ENCODE results near the gene ARHGAP18.

DNA sequence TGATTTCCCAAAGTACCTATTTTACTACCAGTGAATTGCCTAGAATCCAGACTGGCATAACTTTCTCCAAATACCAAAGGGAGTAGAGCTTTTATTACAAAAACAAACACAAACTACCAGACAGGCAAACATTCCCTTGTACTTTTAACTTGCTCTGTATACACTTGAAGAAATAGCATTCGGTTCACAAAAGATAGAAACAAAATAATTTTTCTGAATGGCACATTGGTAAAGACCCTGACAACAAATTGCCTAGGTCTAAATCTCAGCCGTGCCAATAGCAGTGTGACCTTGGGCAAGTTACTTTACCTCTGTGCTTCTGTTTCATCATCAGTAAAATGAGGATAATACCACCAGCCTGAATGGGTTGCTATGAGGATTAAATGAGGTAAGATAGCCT is 15.9 kb downstream of the ARHGAP18 start:
- TF ChIP-seq EZH2 (IDR thresholded peaks at IDR 0.05; ENCODE audit: insufficient read depth, poor library complexity, severe bottlenecking) (no peak), EZH2phosphoT487 (IDR thresholded peaks at IDR 0.05; ENCODE audit: insufficient read depth, low read depth) (no peak)
